Measurements from ENCODE around the gene DCN. TPM values are rescaled to one million over a fixed set of nuclear protein-coding genes. Genes with fewer than 3 reads are reported as not detected.

DCN gene, protein sequence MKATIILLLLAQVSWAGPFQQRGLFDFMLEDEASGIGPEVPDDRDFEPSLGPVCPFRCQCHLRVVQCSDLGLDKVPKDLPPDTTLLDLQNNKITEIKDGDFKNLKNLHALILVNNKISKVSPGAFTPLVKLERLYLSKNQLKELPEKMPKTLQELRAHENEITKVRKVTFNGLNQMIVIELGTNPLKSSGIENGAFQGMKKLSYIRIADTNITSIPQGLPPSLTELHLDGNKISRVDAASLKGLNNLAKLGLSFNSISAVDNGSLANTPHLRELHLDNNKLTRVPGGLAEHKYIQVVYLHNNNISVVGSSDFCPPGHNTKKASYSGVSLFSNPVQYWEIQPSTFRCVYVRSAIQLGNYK
- total RNA-seq (not detected), total RNA-seq (0 reads per million in 2 donors)

DNA sequence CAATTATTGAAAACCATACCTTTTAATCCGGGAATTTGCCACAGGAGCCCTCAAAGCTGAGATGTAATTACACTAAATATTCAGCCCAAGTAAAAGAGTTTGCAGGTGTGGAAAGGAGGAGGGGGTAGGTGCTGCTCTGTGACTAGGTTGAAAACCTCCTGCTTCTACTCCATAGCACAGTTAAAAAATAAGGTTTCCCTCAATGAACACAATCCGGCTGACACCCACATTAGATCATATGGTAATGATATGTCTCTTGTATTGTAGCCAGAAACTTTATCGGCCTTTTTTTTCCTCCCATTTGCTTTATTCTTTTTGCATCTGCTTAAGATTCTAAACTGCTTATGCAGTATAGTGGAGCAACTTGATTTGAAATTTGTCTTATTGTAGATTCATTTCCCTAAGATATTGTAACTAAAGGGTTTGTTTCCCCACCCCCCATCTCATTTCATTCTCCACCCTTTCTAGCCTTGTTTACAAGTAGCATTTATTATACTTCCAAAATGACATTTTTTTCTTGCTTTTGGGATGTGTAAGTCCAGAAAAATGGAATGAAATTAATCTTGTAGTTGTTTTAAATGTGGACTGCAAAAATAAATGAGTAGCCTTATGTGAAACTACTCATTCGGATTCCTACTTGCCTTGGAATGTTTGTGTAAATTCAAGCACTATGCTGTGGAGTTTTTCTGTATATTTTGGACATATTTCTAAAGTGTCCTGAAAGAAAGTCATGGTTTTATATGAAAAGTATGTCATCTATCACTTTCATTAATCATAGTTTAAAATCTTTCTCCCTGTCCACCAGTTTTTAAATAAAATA, at the start of gene DCN:
Gene DCN (minus strand): TSS at position 182 of the 820 bp plus-strand sequence. CDS start 4,265 bp downstream, outside the sequence.
- Mint-ChIP-seq H3K4me3 (no peak within 1 kb of the TSS), H3K27me3 (peaks cover 13% of the 10 kb centered on the region), H3K27ac (no peak within 1 kb of the TSS), H3K36me3 (ENCODE audit: low read depth) (no peaks in the 10 kb centered on the region), H3K4me1 (peaks cover 4% of the 10 kb centered on the region)
- DNase-seq: no peak
- ATAC-seq: no peak
- H3K9me3 ChIP-seq (ENCODE audit: control insufficient read depth, low read length, poor library complexity, severe bottlenecking): no peaks in the 10 kb centered on the region

DNA sequence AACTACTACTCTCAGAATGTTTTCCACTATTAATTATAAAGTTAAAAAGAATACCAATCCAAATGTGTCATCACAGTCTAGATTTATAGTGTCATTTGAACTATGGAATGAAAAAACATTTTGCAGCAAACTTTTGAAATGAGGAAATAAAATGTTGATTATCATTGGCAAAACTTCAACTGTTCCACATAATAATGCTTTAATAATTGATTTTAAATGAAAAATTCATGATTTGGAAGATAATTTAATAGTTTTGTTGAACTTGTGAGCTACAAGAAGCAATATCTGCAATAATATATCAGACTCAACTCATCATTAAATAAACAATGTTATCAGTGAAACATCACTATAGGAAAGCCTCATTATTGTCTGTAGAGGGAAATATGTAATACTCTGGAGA, 48.2 kb upstream of the DCN start:
- Mint-ChIP-seq H3K4me3 (no peak overlapping the region), H3K27me3 (peaks cover 15% of the 10 kb centered on the region), H3K4me1 (no peaks in the 10 kb centered on the region), H3K36me3 (ENCODE audit: low read depth) (no peaks in the 10 kb centered on the region), H3K27ac (no peak overlapping the region)
- ATAC-seq (no peak), DNase-seq (no peak)
- H3K9me3 ChIP-seq (ENCODE audit: control insufficient read depth, low read length, poor library complexity, severe bottlenecking): no peaks in the 10 kb centered on the region

DNA sequence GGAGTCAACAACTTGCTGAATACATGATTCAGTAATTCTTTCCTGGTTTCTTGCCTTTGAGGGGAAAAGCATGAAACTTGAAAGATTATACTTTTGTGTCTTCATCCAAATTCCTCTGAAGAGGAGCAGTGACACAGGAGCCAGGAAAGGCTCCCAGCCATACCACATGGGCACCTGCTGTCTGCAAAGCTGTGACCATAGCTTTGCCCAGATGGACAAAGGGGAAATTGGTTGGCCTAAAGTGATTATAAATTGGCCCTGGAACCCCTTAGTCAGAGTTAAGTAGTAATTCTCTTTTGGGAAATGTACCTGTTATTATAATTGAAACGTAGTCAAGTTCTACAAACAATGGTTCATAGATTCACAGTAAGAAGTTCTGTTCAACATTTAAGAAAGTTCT, 44.3 kb upstream of the DCN start:
- no peak for DNase-seq
- H3K4me3 Mint-ChIP-seq: no peak overlapping the region
- no peak for ATAC-seq
- no peaks in the 10 kb centered on the region for H3K9me3 ChIP-seq (ENCODE audit: control insufficient read depth, low read length, poor library complexity, severe bottlenecking)
- H3K4me1 Mint-ChIP-seq: no peaks in the 10 kb centered on the region
- H3K36me3 Mint-ChIP-seq (ENCODE audit: low read depth): no peaks in the 10 kb centered on the region
- H3K27ac Mint-ChIP-seq: no peak overlapping the region
- peaks cover 25% of the 10 kb centered on the region for H3K27me3 Mint-ChIP-seq

DNA sequence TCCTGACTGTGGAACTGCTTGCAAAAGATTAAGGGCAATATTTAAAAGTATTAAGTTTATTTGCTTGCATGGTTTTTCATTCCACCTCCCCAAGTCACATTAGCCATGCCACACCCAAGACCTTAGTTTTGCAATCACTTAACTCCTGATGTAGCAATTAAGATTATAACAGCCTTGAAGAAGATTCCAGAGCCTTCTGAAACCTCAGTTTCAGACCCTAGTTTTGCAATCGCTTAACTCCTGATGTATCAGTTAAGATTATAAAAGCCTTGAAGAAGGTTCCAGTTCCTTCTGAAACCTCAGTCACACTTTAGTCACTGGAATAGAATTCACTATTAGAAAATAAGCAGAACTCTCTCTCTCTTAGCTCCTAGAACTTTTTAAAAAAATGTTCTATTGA, 42.7 kb upstream of the DCN start:
- H3K9me3 ChIP-seq (ENCODE audit: control insufficient read depth, low read length, poor library complexity, severe bottlenecking): no peaks in the 10 kb centered on the region
- Mint-ChIP-seq H3K27ac (no peak overlapping the region), H3K4me1 (no peaks in the 10 kb centered on the region), H3K4me3 (no peak overlapping the region), H3K27me3 (peaks cover 25% of the 10 kb centered on the region), H3K36me3 (ENCODE audit: low read depth) (no peaks in the 10 kb centered on the region)
- no peak for DNase-seq
- no peak for ATAC-seq

DNA sequence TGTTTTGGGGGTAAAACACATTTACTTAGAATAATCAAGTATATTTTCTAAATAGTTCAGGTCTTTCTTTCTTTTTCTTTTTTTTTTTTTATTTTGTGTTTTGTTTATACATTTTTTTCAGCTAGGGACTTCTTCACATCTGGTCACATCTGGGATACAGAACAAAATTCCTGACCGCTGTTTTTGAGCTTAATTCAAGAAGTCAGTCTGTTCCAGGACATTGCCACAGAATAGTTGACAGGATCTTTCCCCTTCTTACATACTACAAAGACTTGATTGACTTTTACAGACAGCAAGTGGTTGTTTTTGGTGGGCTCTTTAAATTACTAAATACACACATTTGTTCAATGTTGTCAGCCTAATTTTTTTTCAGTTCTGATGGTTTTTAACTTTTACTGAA, 41.8 kb upstream of the DCN start:
- H3K4me3 Mint-ChIP-seq: no peak overlapping the region
- H3K27me3 Mint-ChIP-seq: peaks cover 25% of the 10 kb centered on the region
- H3K36me3 Mint-ChIP-seq (ENCODE audit: low read depth): no peaks in the 10 kb centered on the region
- ATAC-seq (no peak), DNase-seq (no peak)
- H3K27ac Mint-ChIP-seq: no peak overlapping the region
- no peaks in the 10 kb centered on the region for H3K4me1 Mint-ChIP-seq
- no peaks in the 10 kb centered on the region for H3K9me3 ChIP-seq (ENCODE audit: control insufficient read depth, low read length, poor library complexity, severe bottlenecking)

DNA sequence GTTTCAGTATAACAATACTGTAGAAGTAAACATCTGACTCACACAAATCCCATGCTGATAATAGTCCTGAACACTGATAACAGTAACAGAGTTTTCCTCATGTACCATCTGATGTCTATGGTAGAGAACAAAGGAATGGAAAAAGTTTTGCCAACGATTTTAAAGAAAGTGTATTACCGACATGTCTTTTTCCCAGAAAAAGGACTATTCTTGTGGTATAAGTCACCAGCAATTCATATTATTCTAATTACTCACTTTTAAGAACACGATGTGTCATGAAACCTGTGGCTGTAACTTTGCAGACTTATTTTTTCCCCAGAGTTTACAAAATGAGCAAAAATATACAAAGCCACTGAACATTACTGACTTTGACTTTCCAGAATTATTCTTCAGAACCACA, 40.1 kb upstream of the DCN start:
- no peak for ATAC-seq

DNA sequence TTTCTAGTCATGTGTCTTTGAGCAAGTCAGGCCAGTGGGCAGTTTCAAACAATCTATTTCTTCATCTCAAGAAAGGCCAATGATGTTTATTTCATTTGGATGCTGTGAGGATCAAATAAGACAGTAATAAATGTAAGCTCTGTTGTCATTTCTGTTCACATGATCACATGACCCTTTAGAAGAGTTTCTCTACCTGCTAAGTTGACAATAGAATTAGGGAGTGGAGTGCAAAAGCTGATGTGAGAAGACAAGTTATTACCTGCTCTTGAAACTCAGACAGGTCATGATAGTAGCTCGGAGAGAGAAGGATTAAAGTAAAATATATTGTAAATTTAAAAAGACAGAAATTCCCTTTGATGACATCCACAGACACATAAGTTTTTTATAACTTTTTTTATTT, 37.3 kb upstream of the DCN start:
- Mint-ChIP-seq H3K4me3 (no peak overlapping the region), H3K4me1 (no peaks in the 10 kb centered on the region), H3K36me3 (ENCODE audit: low read depth) (no peaks in the 10 kb centered on the region), H3K27ac (no peak overlapping the region), H3K27me3 (peaks cover 11% of the 10 kb centered on the region)
- H3K9me3 ChIP-seq (ENCODE audit: control insufficient read depth, low read length, poor library complexity, severe bottlenecking): no peaks in the 10 kb centered on the region
- no peak for DNase-seq
- no peak for ATAC-seq

More for the DNA sequence above, 40.1 kb upstream of the DCN start:
- no peak for DNase-seq
- no peaks in the 10 kb centered on the region for H3K9me3 ChIP-seq (ENCODE audit: control insufficient read depth, low read length, poor library complexity, severe bottlenecking)
- no peak overlapping the region for H3K27ac Mint-ChIP-seq
- no peaks in the 10 kb centered on the region for H3K4me1 Mint-ChIP-seq
- peaks cover 16% of the 10 kb centered on the region for H3K27me3 Mint-ChIP-seq
- no peak overlapping the region for H3K4me3 Mint-ChIP-seq
- H3K36me3 Mint-ChIP-seq (ENCODE audit: low read depth): no peaks in the 10 kb centered on the region

DNA sequence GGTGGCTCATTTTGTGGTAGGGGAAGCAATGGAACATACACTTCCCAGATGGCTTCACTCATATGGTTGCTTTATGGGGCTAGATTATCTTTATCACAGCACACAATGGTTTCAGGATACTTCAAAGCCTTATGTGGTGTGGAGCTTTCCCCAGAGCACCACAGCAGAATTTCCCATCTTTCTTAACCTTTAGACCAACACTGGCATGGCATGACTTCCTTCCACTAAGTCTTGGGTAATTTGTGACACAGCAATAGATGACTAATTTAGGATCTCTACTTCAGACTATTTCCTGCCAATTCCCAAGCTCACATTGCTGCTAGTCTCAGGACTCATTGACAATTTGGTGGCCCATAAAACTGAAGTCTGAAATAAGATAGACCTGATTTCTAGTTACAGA, 36.9 kb upstream of the DCN start:
- no peak for ATAC-seq

DNA sequence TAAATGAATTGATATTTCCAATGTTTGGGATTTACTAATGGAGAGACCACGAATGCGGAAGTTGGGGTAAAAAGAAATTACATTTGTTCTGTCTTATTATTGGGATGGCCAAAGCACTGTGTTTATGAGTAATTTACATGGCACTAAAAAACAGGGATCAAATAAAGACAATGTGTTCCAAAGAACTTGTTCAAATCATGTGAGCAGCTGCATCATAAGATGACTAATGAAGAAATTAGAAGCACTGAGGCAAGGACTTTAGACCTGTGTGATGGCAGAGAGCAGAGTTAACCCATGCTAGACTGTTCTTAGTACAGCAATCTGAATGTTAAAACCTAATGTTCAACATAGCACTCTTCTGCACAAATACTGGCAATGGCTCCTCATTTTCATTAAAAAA, 34.3 kb upstream of the DCN start:
- Mint-ChIP-seq H3K27me3 (no peaks in the 10 kb centered on the region), H3K4me3 (no peak overlapping the region), H3K27ac (no peak overlapping the region), H3K4me1 (no peaks in the 10 kb centered on the region), H3K36me3 (ENCODE audit: low read depth) (no peaks in the 10 kb centered on the region)
- ATAC-seq (no peak), DNase-seq (no peak)
- no peaks in the 10 kb centered on the region for H3K9me3 ChIP-seq (ENCODE audit: control insufficient read depth, low read length, poor library complexity, severe bottlenecking)

More for the DNA sequence above, 36.9 kb upstream of the DCN start:
- DNase-seq: no peak
- no peak overlapping the region for H3K4me3 Mint-ChIP-seq
- peaks cover 8% of the 10 kb centered on the region for H3K27me3 Mint-ChIP-seq
- no peaks in the 10 kb centered on the region for H3K9me3 ChIP-seq (ENCODE audit: control insufficient read depth, low read length, poor library complexity, severe bottlenecking)
- H3K36me3 Mint-ChIP-seq (ENCODE audit: low read depth): no peaks in the 10 kb centered on the region
- H3K4me1 Mint-ChIP-seq: no peaks in the 10 kb centered on the region
- no peak overlapping the region for H3K27ac Mint-ChIP-seq

DNA sequence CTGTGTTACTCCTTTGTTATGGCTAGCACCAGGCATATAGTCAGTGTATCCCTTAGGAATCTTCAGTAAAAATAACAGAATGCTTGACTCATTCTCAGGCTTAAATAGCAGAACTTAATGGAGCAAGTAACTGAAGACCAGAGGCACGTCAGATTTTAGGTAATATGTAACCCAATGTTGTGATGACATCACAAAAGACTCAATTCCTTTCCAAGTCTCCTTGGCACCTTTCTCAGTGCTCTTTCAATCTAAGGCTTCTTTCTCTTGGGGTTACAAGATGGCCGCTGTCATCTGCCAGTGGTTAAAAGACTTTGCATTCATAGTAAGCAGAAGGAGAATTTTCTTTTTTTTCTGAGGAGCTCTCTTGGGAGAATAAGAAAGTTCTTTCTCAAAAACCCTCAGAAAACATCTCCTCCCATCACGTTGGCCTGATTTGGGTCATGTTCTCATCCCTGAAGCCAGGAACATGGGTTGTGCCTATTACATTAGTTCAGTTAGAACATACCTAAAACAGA, 33.4 kb upstream of the DCN start:
- no peak for DNase-seq
- Mint-ChIP-seq H3K27ac (no peak overlapping the region), H3K4me1 (no peaks in the 10 kb centered on the region), H3K36me3 (ENCODE audit: low read depth) (no peaks in the 10 kb centered on the region), H3K27me3 (no peaks in the 10 kb centered on the region), H3K4me3 (no peak overlapping the region)
- no peaks in the 10 kb centered on the region for H3K9me3 ChIP-seq (ENCODE audit: control insufficient read depth, low read length, poor library complexity, severe bottlenecking)
- ATAC-seq: no peak

DNA sequence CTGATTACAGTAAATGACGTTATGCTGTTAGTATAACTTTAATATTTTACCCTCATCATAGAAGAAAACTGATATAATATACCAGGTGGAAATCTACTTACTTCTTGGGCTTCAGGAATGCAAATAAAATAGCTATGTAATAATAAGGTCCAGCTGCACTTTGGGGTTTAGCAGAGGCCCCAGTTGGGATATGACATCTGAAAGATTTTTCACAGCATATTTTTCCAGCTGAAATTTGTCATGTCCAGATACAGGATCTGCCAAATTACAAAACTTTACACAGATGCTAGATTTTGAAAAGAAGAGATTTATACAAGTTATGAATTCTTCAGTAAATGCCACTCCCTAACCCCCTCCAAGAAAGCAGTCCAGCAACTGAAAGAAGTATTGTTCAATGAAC, 29.2 kb upstream of the DCN start:
- H3K27me3 Mint-ChIP-seq: no peaks in the 10 kb centered on the region
- no peak for ATAC-seq
- no peaks in the 10 kb centered on the region for H3K36me3 Mint-ChIP-seq (ENCODE audit: low read depth)
- H3K4me1 Mint-ChIP-seq: no peaks in the 10 kb centered on the region
- H3K9me3 ChIP-seq (ENCODE audit: control insufficient read depth, low read length, poor library complexity, severe bottlenecking): no peaks in the 10 kb centered on the region
- no peak overlapping the region for H3K27ac Mint-ChIP-seq
- no peak for DNase-seq
- no peak overlapping the region for H3K4me3 Mint-ChIP-seq

DNA sequence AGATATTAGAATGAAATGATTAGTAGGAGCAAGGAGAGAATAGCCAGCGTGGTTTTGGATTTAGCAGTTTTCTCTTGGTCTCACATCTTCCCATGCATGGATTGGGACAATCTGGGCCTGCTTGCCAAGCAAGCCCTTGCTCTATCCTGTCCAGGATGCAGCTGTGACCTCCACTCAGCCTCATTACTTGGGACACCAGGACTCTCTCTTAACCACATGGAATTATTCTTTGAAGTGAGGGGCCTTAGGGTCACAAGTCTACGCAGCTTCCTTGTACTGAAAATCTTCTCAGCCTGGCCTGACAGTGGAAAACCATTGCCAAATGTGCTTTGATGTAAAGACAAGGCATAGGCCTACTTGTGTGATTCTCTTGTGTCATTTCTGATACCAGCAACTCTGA, 28.0 kb upstream of the DCN start:
- H3K9me3 ChIP-seq (ENCODE audit: control insufficient read depth, low read length, poor library complexity, severe bottlenecking): no peaks in the 10 kb centered on the region
- Mint-ChIP-seq H3K27ac (no peak overlapping the region), H3K36me3 (ENCODE audit: low read depth) (no peaks in the 10 kb centered on the region), H3K4me1 (no peaks in the 10 kb centered on the region), H3K27me3 (no peaks in the 10 kb centered on the region), H3K4me3 (no peak overlapping the region)
- ATAC-seq (no peak), DNase-seq (no peak)

DNA sequence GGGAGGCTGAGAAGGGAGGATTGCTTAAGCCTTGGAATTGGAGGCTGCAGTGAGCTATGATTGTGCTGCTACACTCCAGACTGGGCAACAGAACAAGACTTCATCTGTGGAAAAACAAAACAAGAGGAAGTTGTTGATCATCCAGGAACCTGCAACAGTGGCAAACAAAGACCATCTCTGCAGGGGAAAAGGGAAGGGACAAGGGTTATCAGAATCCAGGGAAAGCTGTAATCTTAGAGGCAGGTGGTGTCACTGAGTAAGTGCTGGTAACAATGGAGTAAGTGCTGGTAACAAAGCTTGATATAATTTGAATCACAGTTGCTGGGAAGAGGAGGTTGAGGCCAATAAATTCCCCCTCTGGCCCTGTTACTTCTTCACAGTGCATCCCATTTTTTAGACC, 27.5 kb upstream of the DCN start:
- H3K27me3 Mint-ChIP-seq: no peaks in the 10 kb centered on the region
- H3K9me3 ChIP-seq (ENCODE audit: control insufficient read depth, low read length, poor library complexity, severe bottlenecking): no peaks in the 10 kb centered on the region
- H3K4me1 Mint-ChIP-seq: no peaks in the 10 kb centered on the region
- DNase-seq (no peak), ATAC-seq (no peak)
- H3K27ac Mint-ChIP-seq: no peak overlapping the region
- no peaks in the 10 kb centered on the region for H3K36me3 Mint-ChIP-seq (ENCODE audit: low read depth)
- H3K4me3 Mint-ChIP-seq: no peak overlapping the region
